KMS-11 (cell line): ENCODE measurements around the gene EIF5B.
"Not testable (repeated sequence)": the region's sequence is repeated elsewhere in the genome, so short reads cannot be mapped to it uniquely, and the experiment has no call there.

Experiments used
- H2AFZ ChIP-seq: fragments of 200-600 bp; sonication (generic); 2 replicates; pipeline ENCODE4 v1.6.1; 2016; ENCODE audit warnings: antibody characterized with exemption, mixed run types, low read depth
- H3K27ac ChIP-seq: fragments of 200-600 bp; sonication (generic); 2 replicates; pipeline ENCODE4 v1.6.1; 2016; ENCODE audit warnings: mild to moderate bottlenecking, mixed run types
- H3K27me3 ChIP-seq: fragments of 200-600 bp; sonication (generic); 2 replicates; pipeline ENCODE4 v1.6.1; 2017; ENCODE audit warnings: mild to moderate bottlenecking, low read depth, mixed run types, moderate library complexity; ENCODE audit not compliant: insufficient read depth
- H3K36me3 ChIP-seq: fragments of 200-600 bp; sonication (generic); 2 replicates; pipeline ENCODE4 v1.6.1; 2017; ENCODE audit warnings: mild to moderate bottlenecking, mixed run types; ENCODE audit not compliant: insufficient read depth
- H3K4me1 ChIP-seq: fragments of 200-600 bp; sonication (generic); 2 replicates; pipeline ENCODE4 v1.6.1; 2016; ENCODE audit warnings: mild to moderate bottlenecking, low read depth, mixed run types; ENCODE audit not compliant: poor library complexity, severe bottlenecking
- H3K4me2 ChIP-seq: fragments of 200-600 bp; sonication (generic); 2 replicates; pipeline ENCODE4 v1.7.0; 2016; ENCODE audit warnings: mild to moderate bottlenecking, mixed run types
- H3K4me3 ChIP-seq: fragments of 200-600 bp; sonication (generic); IDR thresholded peaks from 2 replicates; pipeline ENCODE4 v1.6.1; 2017; ENCODE audit warnings: low read depth, low read length, mixed read lengths; ENCODE audit not compliant: insufficient read depth
- H3K79me2 ChIP-seq: fragments of 200-600 bp; sonication (generic); 2 replicates; pipeline ENCODE4 v1.6.1; 2016; ENCODE audit warnings: low read depth, mixed run types; ENCODE audit not compliant: insufficient read depth
- H3K9ac ChIP-seq: fragments of 200-600 bp; sonication (generic); 2 replicates; pipeline ENCODE4 v1.6.1; 2016; ENCODE audit warnings: mild to moderate bottlenecking, mixed run types
- H4K20me1 ChIP-seq: fragments of 200-600 bp; sonication (generic); 2 replicates; pipeline ENCODE4 v1.6.1; 2016; ENCODE audit warnings: mild to moderate bottlenecking, mixed run types; ENCODE audit not compliant: insufficient read depth
- CTCF ChIP-seq: fragments of 200-600 bp; sonication (generic); conservative IDR thresholded peaks from 2 replicates; pipeline ENCODE4 v1.6.1; 2017; ENCODE audit warnings: low read depth, mild to moderate bottlenecking, antibody characterized with exemption, low read length, moderate library complexity, mixed read lengths

Gene EIF5B

GRCh38 chr2:99317161-99317872, 19.9 kb upstream of the EIF5B start:
- H3K4me3 ChIP-seq, result no peak overlapping the region
- H3K4me1 ChIP-seq, result no peaks in the 10 kb centered on the region
- H3K9ac ChIP-seq, result no peak overlapping the region
- H4K20me1 ChIP-seq, result no peaks in the 10 kb centered on the region
- no peak overlapping the region for H3K27ac ChIP-seq
- H3K79me2 ChIP-seq, result no peaks in the 10 kb centered on the region
- no peak for TF ChIP-seq CTCF
- H2AFZ ChIP-seq, result no peak overlapping the region
- no peaks in the 10 kb centered on the region for H3K36me3 ChIP-seq
- H3K27me3 ChIP-seq, result no peaks in the 10 kb centered on the region
- no peak overlapping the region for H3K4me2 ChIP-seq

- not testable (repeated sequence) for H3K27me3 ChIP-seq, H3K79me2 ChIP-seq, H2AFZ ChIP-seq, H3K4me1 ChIP-seq, H3K4me2 ChIP-seq, H3K4me3 ChIP-seq, H3K36me3 ChIP-seq, H4K20me1 ChIP-seq, H3K27ac ChIP-seq, H3K9ac ChIP-seq
These were observed 19.4 kb upstream of the EIF5B start for GRCh38 chr2:99317873-99318200.

GRCh38 chr2:99325384-99325783, 11.8 kb upstream of the EIF5B start:
- no peak for TF ChIP-seq CTCF
- Histone ChIP-seq H3K4me1 (no peaks in the 10 kb centered on the region), H3K4me2 (no peak overlapping the region), H2AFZ (no peak overlapping the region), H3K36me3 (peaks cover 20% of the 10 kb centered on the region; the same call in 1 of the 2 replicates), H3K79me2 (no peaks in the 10 kb centered on the region), H3K9ac (no peak overlapping the region), H3K27me3 (no peaks in the 10 kb centered on the region), H3K27ac (no peak overlapping the region), H3K4me3 (no peak overlapping the region), H4K20me1 (no peaks in the 10 kb centered on the region)

- TF ChIP-seq CTCF, result no peak
- Histone ChIP-seq H3K4me2 (peak within 1 kb of the TSS; percentile 99), H4K20me1 (peaks cover 22% of the 10 kb centered on the region), H2AFZ (peak within 1 kb of the TSS; percentile 83), H3K27me3 (no peaks in the 10 kb centered on the region), H3K79me2 (peaks cover 62% of the 10 kb centered on the region), H3K4me3 (peak within 1 kb of the TSS; percentile 86), H3K36me3 (no peaks in the 10 kb centered on the region), H3K4me1 (peaks cover 40% of the 10 kb centered on the region), H3K27ac (peak within 1 kb of the TSS; percentile 40), H3K9ac (peak within 1 kb of the TSS; percentile 76)
These were observed 1.0 kb upstream of the EIF5B start, which contains the start of gene TXNDC9 for GRCh38 chr2:99335911-99336803. Gene TXNDC9, minus strand, starts transcription at chr2:99336333. Its CDS starts 3,123 bp downstream, at chr2:99333210.
